Measurements from ENCODE around the gene RAB3IL1. TPM values are rescaled to one million over a fixed set of nuclear protein-coding genes. Genes with fewer than 3 reads are reported as not detected.

Gene RAB3IL1
- 0.38 and 0.45 TPM in 2 replicates for total RNA-seq

GRCh38 chr11:61917334-61918109 is at the start of gene RAB3IL1:
RAB3IL1 (minus strand) TSS chr11:61917566; CDS start chr11:61917367, 199 bp downstream.

GRCh38 chr11:61950035-61950547 is 32.7 kb upstream of the RAB3IL1 start, which contains the start of gene BEST1:
BEST1 (plus strand) TSS chr11:61950351; CDS start chr11:61951807, 1,456 bp downstream.

GRCh38 chr11:61891331-61892084 is 25.9 kb downstream of the RAB3IL1 start, which contains the start of gene FADS3:
FADS3 (minus strand) TSS chr11:61891545; CDS start chr11:61891381, 164 bp downstream.

Other genes starting within 250 kb of the RAB3IL1 start
- gene DAGLA, start 237.2 kb downstream of the RAB3IL1 start, total RNA-seq: 1.4 and 1.6 TPM in 2 replicates
- 0.27 and 4.0 TPM in 2 replicates for gene MYRF, start 164.9 kb downstream of the RAB3IL1 start, total RNA-seq
- 107 and 134 TPM in 2 replicates for gene TMEM258, start 125.0 kb downstream of the RAB3IL1 start, total RNA-seq
- gene FEN1, start 124.7 kb downstream of the RAB3IL1 start, total RNA-seq: 22.3 and 46.4 TPM in 2 replicates
- 32.6 and 36.1 TPM in 2 replicates for gene FADS1, start 100.6 kb downstream of the RAB3IL1 start, total RNA-seq
- 65.6 and 71.7 TPM in 2 replicates for gene FADS2, start 89.3 kb downstream of the RAB3IL1 start, total RNA-seq
- gene FADS3, start 26.0 kb downstream of the RAB3IL1 start, total RNA-seq: 123 and 223 TPM in 2 replicates
- 0.28 TPM in 1 of 2 replicates, not detected in the other for gene BEST1, start 32.8 kb upstream of the RAB3IL1 start, total RNA-seq
- 433 and 1,243 TPM in 2 replicates for gene FTH1, start 50.1 kb upstream of the RAB3IL1 start, total RNA-seq
- 15.6 and 24.9 TPM in 2 replicates for gene INCENP, start 206.4 kb upstream of the RAB3IL1 start, total RNA-seq

Measured in endothelial cell of coronary artery (primary cell).